GM21381 (cell line): ENCODE data around the gene SLAMF9.

Experiments
- ATAC-seq: cut with Tn5 transposase; IDR thresholded peaks from one replicate; pipeline ENCODE4 v1.9.1; 2021; ENCODE audit warnings: mild to moderate bottlenecking, moderate library complexity; ENCODE audit not compliant: unreplicated experiment

The SLAMF9 gene

DNA sequence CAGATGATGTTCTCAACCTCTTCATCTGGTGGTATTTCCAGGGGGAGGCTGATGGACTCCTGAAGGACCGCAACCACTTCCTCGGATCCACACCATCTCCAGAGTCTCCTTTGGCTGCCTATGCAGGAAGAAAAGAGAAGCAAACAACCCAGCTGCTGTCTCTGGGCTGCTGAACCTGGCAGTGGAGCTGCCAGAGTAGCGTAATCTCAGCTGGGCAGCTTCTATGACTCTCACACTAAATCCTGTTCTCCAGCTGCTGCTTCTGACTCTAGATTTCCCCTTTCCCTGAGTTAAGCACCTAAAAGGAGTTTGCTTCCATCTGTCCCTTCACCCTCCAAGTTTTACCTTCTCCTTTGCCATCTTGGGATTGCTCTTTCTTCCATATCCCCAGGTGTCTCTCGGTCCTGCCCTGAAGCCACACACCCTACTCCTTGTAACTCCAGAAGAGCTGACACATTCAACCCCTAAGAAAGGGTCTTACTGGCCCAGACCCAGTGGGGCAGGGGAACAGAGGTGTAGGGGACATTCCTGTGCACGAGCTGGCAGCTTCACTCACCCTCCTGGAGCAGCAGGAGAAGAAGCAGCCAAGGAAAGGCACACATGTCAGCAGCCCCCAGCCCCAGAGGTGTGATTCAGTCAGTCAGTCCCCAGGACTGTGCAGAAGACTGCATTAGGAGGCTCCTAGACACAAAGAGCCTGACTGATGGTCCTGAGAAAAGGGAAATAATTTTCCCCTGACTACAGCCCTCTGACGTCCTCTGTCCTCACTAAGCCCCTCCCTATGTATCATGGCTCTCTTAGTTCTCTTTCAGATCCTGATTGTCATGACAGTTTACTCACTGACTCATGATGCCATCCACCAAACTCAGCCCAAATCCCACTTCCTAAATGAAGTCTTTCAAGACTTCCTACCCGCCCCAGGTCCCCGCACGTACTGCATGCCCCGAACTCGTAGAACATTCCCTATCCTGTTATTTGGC, at the start of gene SLAMF9:
Gene SLAMF9, minus strand, starts transcription at position 702 of the 980 bp plus-strand sequence. Its CDS starts 100 bp downstream, at position 602.
- ATAC-seq, result no peak

DNA sequence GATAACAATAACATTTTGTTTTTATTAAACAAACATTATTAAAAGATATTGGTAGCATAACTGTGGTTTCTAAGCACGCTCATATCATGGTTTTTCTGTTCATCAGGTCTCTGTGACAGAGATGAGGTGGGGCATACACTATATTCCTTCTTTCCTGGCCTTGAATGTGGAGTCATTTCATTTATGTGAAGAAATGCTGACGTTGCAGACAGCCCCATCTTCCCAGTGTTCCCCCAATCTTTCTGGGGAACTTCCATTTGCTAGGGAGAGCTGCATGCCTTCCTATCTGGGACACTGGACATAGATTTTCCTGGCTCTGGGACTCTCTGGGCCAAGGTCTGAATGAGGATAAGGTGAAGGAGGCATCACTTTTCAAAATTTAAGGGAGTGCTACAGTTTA, 47.4 kb upstream of the SLAMF9 start:
- ATAC-seq, result no peak

DNA sequence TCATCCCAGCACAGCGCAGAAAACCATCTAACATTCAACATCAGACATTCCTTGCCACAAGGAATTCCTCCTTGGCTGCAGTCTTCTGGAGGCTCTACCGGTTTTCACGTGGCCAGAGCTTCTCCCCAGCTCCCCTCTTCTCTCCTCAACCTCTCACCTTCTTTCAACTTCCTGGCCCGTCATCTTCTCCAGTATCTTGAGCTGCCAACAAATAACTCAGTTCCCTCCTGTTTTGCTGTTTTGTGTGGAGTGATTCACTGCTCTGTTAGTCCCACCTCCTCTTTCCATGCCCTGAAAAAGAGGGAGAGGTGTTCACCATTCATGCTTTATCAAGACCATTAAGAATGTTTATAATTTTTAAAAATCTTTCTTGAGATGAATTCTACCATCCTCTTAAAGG, 45.2 kb upstream of the SLAMF9 start:
- ATAC-seq, result no peak

DNA sequence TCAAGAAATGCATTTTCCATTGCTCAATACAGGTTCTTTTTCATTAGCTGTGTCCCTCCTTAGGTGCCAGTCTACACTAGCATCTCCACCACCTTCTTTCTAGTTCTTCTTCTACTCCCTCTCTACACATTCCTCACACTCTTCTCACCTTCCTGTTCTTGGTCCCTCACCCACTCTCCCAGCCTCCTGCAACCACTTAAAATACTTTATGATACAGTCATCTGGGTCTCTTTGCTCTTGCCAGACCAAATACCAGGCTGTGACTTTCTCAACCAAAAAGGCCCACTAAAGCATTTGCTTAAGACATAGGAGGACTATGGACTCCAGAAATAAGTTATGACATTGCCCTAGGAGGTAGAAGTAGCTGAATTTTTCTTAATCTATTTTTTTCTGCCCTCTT, 42.6 kb upstream of the SLAMF9 start:
- ATAC-seq, result no peak

DNA sequence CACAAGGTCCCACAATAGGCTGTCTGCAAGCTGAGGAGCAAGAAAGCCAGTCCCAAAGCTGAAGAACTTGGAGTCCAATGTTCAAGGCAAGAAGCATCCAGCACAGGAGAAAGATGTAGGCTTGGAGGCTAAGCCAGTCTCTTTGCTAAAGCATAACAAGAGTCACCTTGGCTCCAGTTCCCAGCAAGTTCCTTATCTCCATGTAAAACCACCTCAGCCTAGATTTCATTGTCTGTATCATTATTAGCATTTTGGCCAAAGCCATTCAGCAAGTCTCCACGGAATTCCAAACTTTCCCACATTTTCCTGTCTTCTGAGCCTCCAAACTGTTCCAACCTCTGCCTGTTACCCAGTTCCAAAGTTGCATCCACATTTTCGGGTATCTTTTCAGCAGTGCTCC, 40.9 kb upstream of the SLAMF9 start:
- no peak for ATAC-seq

DNA sequence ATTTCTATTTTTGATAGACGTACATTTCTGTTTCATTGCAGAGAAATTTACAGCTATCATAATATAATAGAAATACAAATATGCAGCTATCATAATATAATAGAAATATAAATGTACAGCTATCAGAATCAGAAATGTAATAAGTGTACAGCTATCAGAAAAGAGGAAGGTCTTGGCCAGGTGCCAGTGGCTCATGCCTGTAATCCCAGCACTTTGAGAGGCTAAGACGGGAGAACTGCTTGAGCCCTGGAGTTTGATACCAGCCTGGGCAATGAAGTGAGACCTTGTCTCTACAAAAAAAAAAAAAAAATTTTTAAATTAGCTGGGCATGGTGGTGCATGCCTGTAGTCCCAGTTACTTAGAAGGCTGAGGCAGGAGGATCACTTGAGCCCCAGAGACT, 39.9 kb upstream of the SLAMF9 start:
- ATAC-seq, result no peak

DNA sequence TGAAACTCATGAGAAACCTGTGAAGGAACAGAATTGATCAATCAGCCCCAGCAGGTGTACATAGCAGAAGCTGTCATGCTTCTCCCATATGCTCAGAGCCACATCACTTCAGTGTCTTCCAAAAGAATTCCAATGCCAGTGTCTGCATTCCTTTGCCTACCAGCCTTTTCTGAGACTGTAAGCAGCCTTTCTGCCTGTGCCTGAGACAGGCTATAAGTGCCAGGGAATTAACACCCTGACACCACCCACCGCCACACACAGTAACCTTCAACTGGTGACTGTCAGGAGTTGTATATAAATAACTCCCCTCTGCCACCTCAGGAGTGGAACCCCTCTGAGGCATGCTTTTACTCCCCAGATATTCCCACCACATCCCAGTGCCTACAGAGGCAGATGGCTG, 38.1 kb upstream of the SLAMF9 start:
- ATAC-seq, result no peak

DNA sequence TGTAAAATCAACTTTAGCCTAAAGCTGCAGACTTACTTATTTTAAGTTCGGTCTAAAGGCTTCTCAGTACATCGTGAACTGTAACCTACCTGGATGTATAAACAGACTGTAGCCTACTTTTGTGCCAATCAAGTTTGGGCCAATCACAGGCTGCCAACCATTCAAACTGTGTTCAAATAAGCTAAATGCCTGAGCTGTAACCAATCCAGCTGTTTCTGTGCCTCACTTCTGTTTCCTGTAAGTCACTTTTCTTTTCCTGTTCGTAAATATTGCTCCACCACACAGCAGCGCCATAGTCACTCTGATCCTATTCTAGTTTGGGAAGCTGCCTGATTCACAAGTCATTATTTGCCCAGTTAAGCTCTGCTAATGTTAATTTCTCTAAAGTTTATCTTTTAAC, 37.5 kb upstream of the SLAMF9 start:
- ATAC-seq, result no peak

DNA sequence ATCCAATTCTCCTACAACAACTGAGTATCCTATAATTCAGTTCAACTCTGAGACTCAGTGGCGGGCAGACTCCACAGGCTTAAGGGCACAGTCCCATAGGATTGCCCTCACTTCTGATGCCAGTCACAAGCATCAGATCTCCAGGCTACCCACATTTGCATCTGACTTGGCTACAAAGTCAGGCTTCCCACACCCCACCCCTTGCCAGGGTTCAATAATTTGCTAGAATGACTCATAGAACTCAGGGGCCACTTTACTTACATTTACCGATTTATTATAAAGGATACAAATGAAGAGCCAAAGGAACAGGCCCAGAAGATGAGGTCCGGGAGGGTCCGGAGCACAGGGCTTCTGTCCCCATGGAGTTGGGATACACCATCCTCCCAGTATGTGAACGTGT, 36.0 kb upstream of the SLAMF9 start:
- no peak for ATAC-seq

DNA sequence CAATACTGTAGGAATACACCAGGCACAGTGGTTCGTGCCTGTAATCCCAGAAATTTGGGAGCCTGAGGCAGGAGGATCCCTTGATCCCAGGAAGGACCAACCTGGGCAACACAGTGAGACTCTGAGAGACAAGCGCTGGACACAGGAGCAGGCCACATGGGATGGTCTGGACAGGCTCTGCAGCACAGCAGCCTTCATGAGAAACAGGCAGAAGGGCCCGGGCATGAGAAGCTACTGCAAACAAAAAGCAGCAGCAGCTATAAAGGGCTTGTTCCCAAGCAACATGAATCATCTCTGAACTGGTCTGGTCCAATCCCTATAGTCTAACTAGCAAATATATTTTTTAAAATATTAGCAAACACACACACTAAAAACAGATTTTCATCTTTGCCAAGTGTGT, 35.5 kb upstream of the SLAMF9 start:
- no peak for ATAC-seq

DNA sequence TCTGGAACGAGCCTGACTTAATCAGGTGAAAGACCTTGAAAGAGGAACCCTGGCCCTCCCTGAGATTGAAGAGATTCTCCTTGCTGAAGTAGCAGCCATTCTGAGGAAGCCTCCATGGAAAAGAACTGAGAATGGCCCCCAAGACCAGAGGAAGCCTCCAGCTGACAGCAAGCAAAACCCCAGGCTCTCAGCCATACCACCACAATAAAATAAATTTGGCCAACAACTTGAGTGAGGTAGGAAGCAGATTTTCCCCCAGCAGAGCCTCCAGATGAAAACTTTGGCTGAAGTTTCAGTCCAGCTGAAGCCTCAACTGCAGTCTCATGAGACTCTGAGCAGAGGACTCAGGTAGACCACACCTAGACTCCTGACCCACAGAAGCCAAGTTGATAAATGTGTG, 34.0 kb upstream of the SLAMF9 start:
- ATAC-seq, result no peak

DNA sequence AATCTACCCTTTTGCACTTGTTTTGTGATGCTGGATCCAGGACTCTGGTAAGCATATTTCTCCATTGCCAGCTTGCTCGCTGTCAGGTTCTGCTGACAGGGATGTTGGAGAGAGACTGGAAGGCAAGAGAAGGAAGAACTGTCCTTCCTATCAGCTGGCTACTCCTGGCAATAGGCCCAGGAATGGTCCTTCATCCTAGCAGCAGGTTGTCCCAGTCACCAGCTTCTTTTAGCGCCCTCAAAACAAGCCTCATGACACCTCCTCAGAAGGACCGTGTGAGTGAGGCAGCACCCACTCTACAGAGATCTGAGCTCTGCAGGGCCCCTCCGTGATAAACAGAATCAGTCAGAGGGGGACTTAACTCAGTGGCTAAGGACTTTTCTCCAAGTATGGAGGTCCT, 33.1 kb upstream of the SLAMF9 start:
- ATAC-seq, result no peak

DNA sequence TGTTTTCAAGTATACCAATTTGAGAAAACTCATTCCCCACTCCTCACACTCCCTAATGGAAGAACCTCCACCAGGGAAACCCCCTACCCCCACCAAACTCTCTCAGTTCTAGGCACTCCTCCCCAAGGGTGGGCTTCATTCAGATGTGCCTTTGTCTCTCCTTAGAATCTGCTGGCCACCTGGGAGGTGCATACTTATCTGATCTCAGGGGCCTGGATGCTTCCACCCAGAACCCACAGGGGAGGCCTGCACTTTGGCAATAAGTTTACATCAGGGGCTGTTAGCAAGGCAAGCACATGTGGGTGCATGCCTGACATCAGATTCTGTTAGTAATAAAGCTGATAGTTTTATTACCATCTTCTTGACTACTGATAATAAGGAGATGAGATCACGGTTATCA, 32.5 kb upstream of the SLAMF9 start:
- no peak for ATAC-seq

DNA sequence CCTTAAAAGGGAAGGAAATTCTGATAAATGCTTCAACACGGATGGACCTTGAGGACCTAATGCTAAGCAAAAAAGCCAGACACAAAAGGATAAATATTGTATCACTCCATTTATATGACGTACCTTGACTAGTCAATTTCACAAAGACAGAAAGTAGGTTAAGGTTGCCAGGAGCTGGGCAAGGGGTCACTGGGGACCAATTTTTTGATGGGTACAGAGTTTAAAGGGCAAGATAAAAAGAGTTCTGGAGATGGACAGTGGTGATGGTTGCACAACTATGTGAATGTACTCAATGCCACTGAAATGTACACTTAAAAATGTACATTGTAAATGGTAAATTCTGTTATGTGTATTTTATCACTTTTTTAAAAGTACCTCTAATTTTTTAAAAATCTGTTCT, 32.1 kb upstream of the SLAMF9 start:
- no peak for ATAC-seq

DNA sequence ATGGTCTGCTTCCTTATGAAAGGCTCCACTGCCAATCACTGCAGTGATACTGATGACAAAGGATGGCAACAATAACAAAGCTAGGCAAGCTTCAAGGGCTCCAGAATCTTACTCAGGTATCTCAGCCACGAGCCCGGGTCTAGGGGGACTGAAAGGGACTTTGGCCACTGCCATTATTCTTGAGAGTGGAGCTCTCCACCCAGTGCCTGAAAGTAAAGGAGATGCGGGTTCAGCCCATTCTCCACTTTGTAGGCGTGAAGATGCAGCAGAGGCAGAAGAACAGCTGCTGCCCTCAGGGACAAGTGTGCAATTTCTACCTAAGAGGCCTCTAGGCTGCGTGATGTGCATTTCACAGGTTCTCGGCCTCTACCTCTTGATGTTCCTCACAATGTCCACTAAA, 31.4 kb upstream of the SLAMF9 start:
- no peak for ATAC-seq

DNA sequence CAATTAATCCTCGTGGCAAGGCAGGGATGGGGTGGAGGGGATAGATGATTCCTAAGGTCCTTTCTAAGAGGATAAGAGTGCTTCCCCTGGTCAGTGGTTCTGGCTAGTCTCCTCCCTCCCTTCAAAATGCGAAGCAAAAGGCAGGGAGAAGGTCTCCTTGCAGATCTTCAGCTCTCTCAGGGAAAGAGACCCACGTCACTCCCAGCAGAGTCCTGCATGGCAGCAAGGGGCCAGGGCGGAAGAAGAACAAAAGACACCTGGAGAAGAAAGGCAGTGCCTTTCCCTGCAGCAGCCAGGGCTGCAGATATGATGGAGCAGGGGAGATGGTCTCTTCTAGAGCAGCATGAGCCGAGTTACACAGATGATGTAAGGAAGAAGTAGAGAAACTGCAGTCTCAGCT, 29.6 kb upstream of the SLAMF9 start:
- ATAC-seq, result no peak

DNA sequence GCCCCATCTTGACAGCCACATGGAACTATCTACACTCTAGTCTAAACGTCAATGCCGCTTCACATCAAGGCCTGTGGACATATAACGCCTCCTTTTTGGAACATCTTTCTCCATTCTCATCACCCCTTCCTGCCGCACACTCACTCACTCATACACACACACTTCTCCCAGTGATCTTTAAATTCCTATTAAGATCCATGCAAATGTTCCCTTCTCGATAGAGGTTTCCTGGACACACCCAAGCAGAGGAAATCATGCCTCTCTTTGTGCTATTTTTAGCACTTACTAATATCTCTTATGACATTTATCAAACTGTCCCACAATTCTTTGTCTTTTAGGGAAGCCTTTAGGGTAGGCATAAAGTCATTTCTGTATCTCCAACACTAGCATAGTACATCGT, 28.2 kb upstream of the SLAMF9 start:
- no peak for ATAC-seq

DNA sequence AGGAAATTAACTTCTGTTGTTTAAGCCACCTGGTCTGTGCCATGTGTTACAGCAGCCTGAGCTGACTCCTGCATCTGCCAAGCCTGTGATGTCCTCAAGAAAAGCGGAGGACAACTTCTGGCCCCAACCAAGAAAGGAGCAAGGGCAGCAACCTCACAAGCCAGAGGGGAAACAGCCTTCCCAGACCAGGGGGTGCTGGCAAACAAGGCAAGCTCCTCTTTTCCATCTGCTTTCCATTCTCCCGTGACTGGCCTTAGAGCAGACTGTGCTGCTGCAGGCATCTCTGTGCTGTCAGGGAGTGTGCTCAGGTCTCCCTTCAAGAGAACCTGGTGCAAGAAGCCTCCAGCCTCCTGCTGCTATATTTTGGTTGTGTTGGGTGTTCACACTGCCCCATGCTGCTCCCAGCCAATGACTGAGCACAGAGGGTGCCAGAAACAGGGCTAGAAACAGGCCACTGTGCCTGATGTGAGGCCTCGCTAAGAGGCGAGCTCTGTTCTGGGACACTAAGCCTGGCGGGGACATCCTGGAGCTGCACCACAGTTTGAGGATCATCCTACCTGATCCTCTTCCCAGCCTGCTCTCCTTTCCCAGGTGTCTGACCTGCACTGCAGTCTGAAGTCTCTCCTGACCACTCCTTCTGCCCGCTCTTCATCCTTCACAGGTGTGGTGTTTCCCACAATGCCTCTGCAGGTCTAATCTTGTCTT, 27.5 kb upstream of the SLAMF9 start:
- no peak for ATAC-seq

DNA sequence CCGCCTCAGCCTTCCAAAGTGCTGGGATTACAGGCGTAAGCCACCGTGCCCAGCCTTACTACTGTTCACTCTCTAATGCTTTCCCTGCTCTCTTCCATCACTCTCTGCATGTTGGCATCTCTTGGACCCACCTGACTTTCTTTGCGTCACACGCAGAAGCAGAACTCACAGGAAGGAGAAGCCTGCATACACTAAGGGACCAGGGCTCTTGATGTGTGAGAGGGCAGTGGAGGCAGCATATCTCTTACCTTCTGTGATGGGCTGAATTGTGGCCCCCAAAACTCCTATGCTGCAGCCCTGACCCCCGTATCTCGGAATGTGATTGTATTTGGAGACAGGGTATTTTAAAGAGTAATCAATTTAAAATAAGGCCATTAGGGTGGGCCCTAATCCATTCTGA, 26.7 kb upstream of the SLAMF9 start:
- no peak for ATAC-seq

DNA sequence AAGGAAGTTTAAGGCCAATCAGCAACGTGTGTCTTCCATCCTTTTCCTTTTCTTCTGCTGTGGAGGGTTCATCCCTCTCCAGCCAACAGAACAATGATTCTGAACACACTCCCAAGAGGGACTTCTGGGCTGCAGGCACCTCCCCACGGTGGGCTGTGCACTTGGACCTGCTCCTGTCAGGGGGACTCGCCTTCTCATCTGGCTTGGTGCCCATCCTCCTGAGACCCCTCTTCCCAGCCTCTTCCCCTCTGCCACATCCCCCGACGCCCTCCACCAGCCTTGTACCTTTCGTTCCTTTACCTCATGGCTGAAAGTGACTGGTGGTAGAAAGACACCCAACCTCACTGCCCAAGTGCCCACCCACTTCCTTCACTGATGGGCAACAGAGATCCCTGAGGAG, 26.0 kb upstream of the SLAMF9 start:
- ATAC-seq, result no peak

DNA sequence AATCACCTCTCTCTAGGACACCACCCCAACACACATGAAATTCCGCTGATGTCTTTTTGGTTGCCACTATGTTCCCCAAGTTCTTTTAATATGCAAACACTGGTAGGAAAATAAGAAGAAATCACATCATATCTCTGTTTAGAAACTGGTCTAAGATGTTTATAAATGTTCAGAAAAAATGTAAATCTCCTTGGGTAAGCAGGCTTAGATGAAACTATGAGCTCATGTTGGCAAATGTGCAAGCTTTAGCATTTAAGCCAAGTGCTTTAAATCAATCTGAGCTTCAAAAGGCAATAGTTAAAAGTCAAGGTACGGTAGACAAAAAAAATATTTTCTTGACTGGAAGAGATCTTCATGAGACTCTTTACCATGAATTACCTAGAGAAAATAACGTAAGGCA, 25.2 kb upstream of the SLAMF9 start:
- ATAC-seq, result no peak

DNA sequence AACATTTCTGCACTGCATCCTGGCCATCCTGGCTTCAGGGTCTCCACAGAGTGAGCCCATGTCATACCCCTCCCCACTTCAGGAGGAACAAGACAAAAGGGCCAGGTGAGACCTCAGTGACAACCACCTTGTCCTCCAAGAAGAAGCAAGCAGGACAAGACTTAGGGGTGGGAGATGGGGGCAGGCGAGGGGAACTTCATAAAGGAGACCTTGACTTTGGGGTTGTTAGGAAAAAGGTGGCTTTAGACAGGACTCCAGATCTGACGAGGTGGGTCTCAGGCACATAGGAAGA, 24.0 kb upstream of the SLAMF9 start:
- no peak for ATAC-seq
